ENCODE results near the gene FAM3D. TPM values are rescaled to one million over a fixed set of nuclear protein-coding genes. Genes with fewer than 3 reads are reported as not detected.

Gene FAM3D
- total and polyA plus RNA-seq, 9 of the 15 experiments (the other 6 are each of a cell fraction or from before 2014, with no cell fraction given): not detected

- no peak overlapping the region for H3K9ac ChIP-seq (ENCODE audit: insufficient read depth in 1 of 2, low read depth in 2 of 2, low read length in 2 of 2)
- ATAC-seq (no peak), FAIRE-seq (no peak), DNase-seq (ENCODE audit: extremely low read depth in 1 of 4, low spot score in 3 of 4) (no peak)
- H3K4me1 ChIP-seq (replicated peaks in 1 of 2; ENCODE audit: control insufficient read depth in 2 of 2, insufficient read depth in 2 of 2, low read length in 2 of 2): no peaks in the 10 kb centered on the region
- TF ChIP-seq ZBTB5 (IDR thresholded peaks at IDR 0.05): no peak
- TF ChIP-seq NRF1 (conservative IDR thresholded peaks at IDR 0.05 in 1 of 2, IDR thresholded peaks at IDR 0.05 in 1 of 2): no peak
- no peak for TF ChIP-seq ZHX1 (conservative IDR thresholded peaks at IDR 0.05; ENCODE audit: low read length)
- TF ChIP-seq ZNF324 (CRISPR knock-in tag; IDR thresholded peaks at IDR 0.05): no peak
- no peak for TF ChIP-seq EP400 (IDR thresholded peaks at IDR 0.05)
- TF ChIP-seq JUND (IDR thresholded peaks at IDR 0.05; ENCODE audit: borderline replicate concordance, low read depth, low read length): no peak
- no peak for TF ChIP-seq JUND (tag; IDR thresholded peaks at IDR 0.05; ENCODE audit: borderline replicate concordance, low read depth, low read length)
- H4K20me1 ChIP-seq (replicated peaks; ENCODE audit: control insufficient read depth, insufficient read depth, low read length): no peaks in the 10 kb centered on the region
- H3K79me2 ChIP-seq (ENCODE audit: control insufficient read depth, insufficient read depth, low read length): no peaks in the 10 kb centered on the region
- POLR2A ChIA-PET: no interaction called here
- no peak overlapping the region for H2AFZ ChIP-seq (ENCODE audit: low read depth, low read length)
- no TSS peak for BruUV-seq (replicated peaks)
- WGBS (ENCODE audit: insufficient coverage, low coverage, missing lambda C conversion rate): 10% methylated on average over 4 of the region's 4 CpGs
- intact Hi-C loops (cut with micrococcal nuclease): no loop called here
- no peak overlapping the region for H3K4me2 ChIP-seq (ENCODE audit: insufficient read depth, low read length)
- no peak overlapping the region for H3K4me3 ChIP-seq
- H3K9me3 ChIP-seq (replicated peaks; ENCODE audit: control insufficient read depth, insufficient read depth, low read depth, low read length): no peaks in the 10 kb centered on the region
- in situ Hi-C loops (cut with MboI): no loop called here
- no peak overlapping the region for H3K27ac ChIP-seq (ENCODE audit: extremely low read depth, low read depth, low read length)
- no peaks in the 10 kb centered on the region for H3K9me1 ChIP-seq (ENCODE audit: control insufficient read depth, insufficient read depth, low read length)
- CTCF ChIA-PET (ENCODE audit: low intra/inter-chr PET ratio): no interaction called here
- H3K36me3 ChIP-seq (ENCODE audit: control insufficient read depth, insufficient read depth, low read length): no peaks in the 10 kb centered on the region
- 0 out of 5 replicates have a peak, but pooled peaks cover 0 to 6% of the 10 kb centered on the region in 2 experiments for H3K27me3 ChIP-seq (ENCODE audit: control insufficient read depth in 2 of 2, insufficient read depth in 2 of 2, low read length in 2 of 2)
These were observed 22.0 kb upstream of the FAM3D start for GRCh38 chr3:58688574-58688973.

Data from K562 (cell line).